DMS153 (cell line): ENCODE results near the gene NLRP6.
"Not testable (repeated sequence)": the region's sequence is repeated elsewhere in the genome, so short reads cannot be mapped to it uniquely, and the experiment has no call there.

ENCODE experiments used
- DNase-seq: peaks from one replicate; lab custom pipeline; 2025; lab: John Stamatoyannopoulos, UW

The NLRP6 gene

GRCh38 chr11:325796-326591 is 47.8 kb downstream of the NLRP6 start:
- DNase-seq: no peak

DNA sequence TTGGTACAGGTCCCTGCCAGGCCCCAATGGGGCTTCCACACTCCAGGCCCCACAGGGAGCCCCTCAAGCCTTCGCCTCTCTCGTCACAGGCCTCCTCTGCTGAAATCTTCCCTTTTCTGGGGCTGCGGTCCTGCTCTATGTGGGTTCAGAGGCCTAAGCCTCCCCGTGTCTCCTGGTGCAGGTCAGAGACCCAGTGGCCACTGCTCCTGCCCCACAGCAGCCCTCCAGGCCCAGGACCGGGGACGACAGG is 48.3 kb downstream of the NLRP6 start:
- DNase-seq: no peak

DNA sequence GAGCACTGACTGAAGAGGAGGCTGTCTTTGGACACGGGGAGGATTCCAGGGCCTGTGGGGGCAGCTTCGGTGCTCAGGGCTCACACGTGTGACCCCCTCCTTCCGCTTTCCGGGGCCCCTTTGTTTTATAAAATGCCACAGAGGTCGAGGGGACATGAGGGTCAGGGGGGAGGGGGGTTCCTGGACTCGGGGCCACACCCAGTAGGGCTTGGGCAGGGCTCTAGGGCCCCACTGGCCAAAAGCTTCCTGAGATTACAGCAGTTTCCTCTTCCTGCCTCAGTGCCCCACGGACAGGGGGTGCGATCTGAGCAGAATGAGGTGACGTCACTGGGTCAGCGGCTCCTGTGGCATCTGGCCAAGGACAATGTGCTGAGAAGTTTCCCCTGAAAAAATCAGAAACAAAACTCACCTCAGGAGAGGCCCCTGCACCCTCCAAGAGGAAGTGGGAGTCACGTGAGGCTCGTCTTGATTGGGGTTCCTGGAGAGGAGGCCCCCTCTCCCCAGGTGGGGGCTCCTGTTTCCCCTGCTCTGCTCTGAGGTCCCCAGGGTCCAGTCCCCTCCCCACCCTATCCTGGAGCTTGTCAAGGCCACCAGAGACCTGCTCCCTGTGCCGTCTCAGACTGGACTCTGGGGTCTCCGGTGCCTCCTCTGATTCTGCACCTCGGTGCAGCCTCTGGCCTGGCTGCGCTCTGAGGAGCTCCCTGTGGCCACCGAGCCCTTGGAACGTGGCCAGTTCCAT is 48.8 kb downstream of the NLRP6 start:
- DNase-seq: no peak

DNA sequence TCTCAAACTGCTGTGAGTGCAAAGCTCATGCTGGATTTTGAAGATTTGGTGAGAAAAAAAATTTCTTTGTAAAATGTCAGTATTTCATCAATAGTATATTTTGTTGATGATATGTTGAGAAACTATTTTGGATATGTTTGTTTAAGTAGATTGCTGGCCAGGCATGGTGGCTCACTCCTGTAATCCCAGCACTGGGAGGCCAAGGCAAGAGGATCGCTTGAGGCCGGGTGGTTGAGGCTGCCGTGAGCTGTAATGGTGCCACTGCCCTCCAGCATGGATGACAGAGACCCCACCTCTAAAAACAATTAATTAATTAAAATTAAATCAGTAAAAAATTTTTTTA is 49.3 kb downstream of the NLRP6 start:
- DNase-seq: no peak

DNA sequence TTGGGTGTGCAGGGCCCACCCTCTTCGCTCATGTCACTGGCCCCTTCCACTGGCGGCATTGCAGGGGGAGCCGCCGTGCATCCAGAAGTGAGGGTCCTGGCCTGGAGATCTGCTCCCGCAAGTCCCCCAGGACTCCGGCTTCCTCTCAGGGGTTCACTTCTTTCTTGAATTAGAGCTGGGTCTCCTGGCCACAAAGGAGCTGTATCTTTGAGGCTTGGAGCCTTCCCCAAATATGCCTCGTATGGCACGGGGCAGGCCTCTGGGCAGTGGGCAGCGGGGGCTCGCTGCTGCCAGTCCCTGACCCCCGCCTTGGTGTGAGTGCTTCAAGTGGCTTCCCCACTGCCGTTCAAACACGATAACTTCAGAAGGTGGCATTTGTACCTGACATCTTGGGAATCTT is 49.8 kb downstream of the NLRP6 start:
- DNase-seq: no peak

- not testable (repeated sequence) for DNase-seq
Observed at GRCh38 chr11:328516-329100, 50.4 kb downstream of the NLRP6 start.

- no peak for DNase-seq
Observed at GRCh38 chr11:329886-330253, 51.7 kb downstream of the NLRP6 start.

DNA sequence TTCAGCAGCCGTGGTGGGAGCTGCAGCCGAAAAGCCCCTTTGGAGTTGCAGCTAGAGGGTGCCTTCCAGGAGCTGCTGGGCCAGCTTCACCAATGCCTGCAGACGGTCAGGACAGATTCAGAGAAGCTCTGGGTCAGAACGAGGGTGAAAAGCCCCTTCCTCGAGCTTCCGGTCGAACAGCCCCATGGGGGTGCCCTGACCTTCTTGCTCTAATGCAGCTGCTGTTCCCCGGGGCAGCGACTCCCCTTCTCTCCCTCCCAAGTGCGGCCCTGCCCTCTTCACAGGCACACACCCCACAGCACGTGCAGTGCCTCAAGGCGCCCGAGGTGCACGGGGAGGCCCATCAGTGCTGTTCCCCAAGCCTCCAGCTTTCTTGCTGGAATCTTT is 52.1 kb downstream of the NLRP6 start:
- DNase-seq: no peak

DNA sequence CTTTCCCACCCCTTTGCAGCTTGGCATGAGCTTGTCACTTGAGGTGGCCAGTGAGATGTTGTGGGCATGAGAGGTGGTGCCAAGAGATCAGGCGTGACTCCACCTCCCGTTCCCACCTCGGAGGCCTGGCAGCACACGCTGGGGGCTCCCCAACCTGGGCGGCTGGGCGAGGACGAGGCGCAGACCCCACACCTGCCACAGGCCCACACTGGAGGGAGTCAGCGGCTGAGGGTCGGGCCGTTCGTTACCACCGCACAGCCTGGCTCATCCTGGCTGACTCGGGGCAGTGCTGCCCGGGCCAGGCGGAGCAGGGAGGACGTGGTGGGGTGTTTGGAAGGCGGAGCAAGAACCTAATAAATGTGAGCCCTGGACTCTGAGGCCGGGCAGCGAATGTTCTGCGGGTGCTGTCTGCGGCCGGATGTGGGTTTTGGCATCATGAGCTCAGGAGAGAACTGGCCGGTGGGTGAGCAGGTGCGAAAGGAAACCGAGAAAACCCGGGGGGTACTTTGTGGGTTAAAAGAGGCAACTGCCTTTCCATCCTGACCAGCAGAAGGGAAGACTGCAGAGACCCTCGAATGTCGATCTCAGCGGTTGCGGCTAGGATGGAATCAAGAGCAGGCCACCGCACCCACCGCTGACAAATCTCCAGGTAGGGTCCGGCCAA is 52.6 kb downstream of the NLRP6 start:
- DNase-seq: no peak

GRCh38 chr11:331358-332060 is 53.3 kb downstream of the NLRP6 start:
- DNase-seq: no peak

DNA sequence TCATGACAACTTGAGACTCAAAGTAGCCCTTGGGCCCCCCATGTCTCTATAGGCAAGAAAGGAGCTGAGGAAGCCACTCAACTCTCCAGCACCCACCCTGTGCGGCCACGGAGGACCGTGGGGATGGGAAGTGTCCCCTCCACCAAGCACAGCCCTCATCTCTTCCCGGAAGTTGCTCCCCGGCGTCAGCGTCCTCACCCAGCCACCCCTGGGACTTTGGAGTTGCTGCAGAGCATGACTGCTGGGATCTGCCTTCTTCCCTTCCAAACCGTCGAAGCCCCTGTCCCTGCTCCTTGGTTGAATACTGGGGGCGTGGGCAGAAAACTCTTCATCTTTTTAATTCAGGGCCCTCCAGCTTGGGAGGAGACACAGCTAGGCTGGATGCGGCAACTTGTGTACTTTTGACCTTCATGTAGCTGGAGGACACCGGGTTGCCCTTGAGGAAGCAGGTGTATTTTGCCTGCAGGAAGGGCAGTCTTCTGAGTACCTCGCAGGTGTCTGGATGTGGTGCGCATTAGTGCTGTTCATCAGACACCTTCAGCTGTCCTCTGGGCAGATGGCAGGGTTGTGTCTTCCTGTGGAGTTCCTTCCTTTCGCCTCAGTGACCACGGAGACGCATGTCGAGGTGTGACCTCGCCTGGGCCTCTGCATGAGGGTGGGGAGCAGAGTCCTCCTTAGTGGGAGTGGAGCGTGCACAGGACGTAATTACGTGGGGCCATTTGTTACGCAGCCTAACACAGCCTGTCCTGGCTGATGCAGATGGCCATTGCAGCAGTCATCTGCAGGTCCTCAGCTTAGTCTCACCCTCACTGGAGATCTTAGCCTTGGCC is 54.7 kb downstream of the NLRP6 start:
- no peak for DNase-seq

DNA sequence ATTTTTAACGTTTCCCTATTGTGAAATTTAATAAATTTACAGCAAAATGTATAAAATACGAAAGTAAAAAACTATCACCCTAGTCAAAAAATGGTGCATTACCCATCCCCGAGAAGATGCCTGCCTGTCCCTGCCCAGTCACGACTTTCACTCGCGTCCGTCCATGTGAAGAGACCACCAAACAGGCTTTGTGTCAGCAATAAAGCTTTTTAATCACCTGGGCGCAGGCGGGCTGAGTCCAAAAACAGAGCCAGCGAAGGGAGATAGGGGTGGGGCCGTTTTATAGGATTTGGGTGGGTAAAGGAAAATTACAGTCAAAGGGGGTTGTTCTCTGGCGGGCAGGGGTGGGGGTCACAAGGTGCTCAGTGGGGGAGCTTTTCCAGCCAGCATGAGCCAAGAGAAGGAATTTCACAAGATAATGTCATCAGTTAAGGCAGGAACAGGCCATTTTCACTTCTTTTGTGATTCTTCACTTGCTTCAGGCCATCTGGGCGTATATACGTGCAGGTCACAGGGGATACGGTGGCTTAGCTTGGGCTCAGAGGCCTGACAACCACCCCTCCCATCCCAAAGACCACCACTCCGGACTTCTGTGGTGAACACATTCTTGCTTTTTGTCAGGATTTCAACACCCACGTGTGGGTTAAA is 55.5 kb downstream of the NLRP6 start:
- not testable (repeated sequence) for DNase-seq

- DNase-seq: no peak
Observed at GRCh38 chr11:334264-334994, 56.2 kb downstream of the NLRP6 start.
